ENCODE results near the gene FANCD2. TPM values are rescaled to one million over a fixed set of nuclear protein-coding genes. Genes with fewer than 3 reads are reported as not detected.
A peak's percentile ranks its signal among the peaks of the same experiment; 100 is the strongest.
"Not testable (repeated sequence)": the region's sequence is repeated elsewhere in the genome, so short reads cannot be mapped to it uniquely, and the experiment has no call there.

FANCD2 gene
- polyA plus RNA-seq, 4 donors = 0.45 to 13.9 (median 4.4) TPM

DNA sequence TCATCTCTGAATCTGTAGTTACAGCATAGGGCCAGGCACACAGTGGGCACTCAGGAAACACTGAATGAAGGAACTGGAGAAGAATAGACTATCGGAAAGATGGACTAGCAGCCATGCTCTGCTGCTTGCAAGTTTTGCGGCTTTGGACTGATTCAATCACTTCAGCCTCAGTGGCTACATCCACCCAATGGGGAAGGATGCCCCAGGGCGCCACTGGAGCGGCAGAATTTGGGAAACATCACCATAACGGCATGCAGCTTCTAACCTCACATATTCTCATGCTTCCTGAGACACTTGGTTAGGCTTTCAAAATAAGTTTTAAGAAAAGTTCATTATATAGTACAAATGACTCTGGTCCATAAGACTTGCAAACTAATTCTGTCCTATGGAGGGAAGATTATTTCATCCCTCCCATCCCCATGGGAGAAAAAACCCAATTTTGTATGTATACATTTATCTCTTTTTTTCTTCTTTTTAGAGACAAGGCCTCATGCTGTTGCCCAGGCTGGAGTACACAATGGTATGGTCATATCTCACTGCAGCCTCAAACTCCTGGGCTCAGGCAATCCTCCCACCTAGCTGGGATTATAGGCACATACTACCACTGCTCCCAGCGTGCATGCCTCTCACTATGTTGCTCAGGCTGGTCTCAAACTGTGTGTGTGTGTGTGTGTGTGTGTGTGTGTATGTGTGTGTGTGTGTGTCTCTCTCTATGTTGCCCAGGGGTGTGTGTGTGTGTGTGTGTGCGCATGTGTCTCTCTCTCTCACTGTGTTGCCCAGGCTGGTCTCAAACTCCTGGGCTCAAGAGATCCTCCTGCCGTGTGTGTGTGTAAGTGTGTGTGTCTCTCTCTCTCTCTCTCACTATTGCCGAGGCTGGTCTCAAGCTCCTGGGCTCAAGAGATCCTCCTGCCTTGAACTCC, 4.1 kb upstream of the FANCD2 start:
- Histone ChIP-seq H3K36me3 (ENCODE audit: control insufficient read depth in 3 of 3, insufficient read depth in 2 of 3, low read depth in 1 of 3, low read length in 3 of 3) (peaks cover 3 to 43% (median 7%) of the 10 kb centered on the region in 3 donors), H3K4me1 (ENCODE audit: control insufficient read depth in 3 of 3, insufficient read depth in 2 of 3, low read depth in 1 of 3, low read length in 2 of 3) (peaks cover 2 to 21% (median 3%) of the 10 kb centered on the region in 3 donors), H3K27me3 (ENCODE audit: control insufficient read depth in 3 of 3, insufficient read depth in 3 of 3, low read length in 3 of 3) (no peaks in the 10 kb centered on the region), H3K4me3 (ENCODE audit: low read depth in 1 of 3, low read length in 3 of 3) (no peak overlapping the region), H3K27ac (ENCODE audit: low read depth in 1 of 3, low read length in 2 of 3) (no peak overlapping the region), H3K9me3 (ENCODE audit: control insufficient read depth in 2 of 2, insufficient read depth in 1 of 2, low read depth in 1 of 2, low read length in 1 of 2) (no peaks in the 10 kb centered on the region)
- WGBS, 3 donors = 92 to 97% (median 94%) methylated on average over 9 of the region's 9 CpGs
- no peak for DNase-seq
- FAIRE-seq = no peak

DNA sequence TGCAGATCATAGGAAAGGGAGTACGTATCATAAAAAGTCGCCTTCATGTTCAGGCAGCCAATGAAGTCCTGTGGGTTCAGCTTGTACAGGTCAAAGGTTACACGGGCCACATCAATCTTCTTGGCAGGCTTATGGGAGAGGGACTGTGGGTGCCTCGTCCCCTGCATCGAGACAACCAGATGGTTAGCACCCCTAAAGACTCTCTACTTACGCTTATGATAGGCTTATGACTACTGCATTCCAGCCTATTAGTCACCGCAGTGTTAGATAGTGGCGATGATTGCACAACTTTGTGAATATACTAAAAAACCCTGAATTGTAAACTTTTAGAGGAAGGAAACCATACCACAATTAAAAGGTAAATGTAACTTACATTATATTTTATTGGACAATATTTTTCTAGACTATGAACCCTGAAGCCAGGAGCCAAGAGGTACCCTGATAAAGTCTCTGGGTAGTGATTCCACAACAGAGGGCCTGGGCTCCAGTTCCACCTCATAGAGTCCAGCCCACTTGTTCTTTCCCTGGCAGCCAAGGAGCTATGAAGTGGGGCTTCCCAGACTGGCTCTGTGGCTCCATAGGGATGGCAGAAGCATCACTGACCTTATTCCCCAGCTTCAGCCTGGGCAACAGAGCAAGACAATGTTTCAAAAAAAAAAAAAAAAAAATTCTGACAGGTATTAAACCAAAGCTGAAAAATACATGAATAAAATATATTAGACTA, 2.5 kb upstream of the FANCD2 start:
- Histone ChIP-seq H3K27me3 (ENCODE audit: control insufficient read depth in 3 of 3, insufficient read depth in 3 of 3, low read length in 3 of 3) (no peaks in the 10 kb centered on the region), H3K9me3 (ENCODE audit: control insufficient read depth in 2 of 2, insufficient read depth in 1 of 2, low read depth in 1 of 2, low read length in 1 of 2) (no peaks in the 10 kb centered on the region), H3K27ac (ENCODE audit: low read depth in 1 of 3, low read length in 2 of 3) (peak overlapping the region in 1 of 3 donors; percentile 76), H3K4me1 (ENCODE audit: control insufficient read depth in 3 of 3, insufficient read depth in 2 of 3, low read depth in 1 of 3, low read length in 2 of 3) (peaks cover 2 to 24% (median 3%) of the 10 kb centered on the region in 3 donors), H3K36me3 (ENCODE audit: control insufficient read depth in 3 of 3, insufficient read depth in 2 of 3, low read depth in 1 of 3, low read length in 3 of 3) (peaks cover 3 to 34% (median 7%) of the 10 kb centered on the region in 3 donors), H3K4me3 (ENCODE audit: low read depth in 1 of 3, low read length in 3 of 3) (no peak overlapping the region)
- FAIRE-seq = no peak
- DNase-seq = peak; percentile 29 to 60
- WGBS, 3 donors = 56 to 71% (median 56%) methylated on average over 8 of the region's 8 CpGs

DNA sequence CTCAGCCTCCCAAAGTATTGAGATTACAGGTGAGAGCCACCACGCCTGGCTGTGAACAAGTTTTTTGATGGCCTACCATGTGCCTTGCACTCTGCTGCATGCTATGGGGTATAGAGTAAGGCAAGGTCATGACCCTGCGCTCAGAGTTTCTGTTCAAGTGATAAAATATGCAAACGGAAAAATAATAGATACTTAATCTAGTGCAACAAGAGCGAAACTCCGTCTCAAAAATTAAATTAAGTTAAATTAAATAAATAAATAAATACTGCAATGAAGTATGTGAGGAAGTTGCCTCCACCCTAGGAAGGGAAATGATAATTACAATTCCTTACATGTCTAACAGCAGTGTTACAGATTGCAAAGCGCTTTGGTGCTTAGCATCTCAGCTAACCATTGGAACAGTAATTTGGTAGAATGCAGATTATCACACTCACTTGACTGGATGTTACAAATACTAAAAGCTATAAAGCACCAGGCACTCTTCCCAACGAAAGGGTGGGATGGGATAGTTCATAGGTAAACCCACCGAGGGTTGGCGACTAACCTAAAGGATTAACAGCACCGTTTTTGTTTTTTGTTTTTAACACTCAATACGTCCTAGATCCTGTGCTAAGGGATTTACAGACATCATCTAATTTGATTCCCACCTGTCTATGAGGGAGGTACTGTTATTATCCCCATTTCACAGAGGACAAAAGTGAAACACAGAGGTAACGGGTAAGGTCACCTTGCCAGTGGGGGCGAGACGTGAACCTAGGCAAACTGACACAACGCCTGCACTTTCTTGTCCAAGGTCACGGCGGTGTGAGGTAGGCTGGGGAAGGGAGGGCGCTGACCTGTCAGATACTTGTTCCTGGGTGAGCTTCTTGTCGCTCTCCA, 793 bp upstream of the FANCD2 start:
- FAIRE-seq = no peak
- peak in 1 of 2 donors; percentile 36 for DNase-seq
- Histone ChIP-seq H3K4me3 (ENCODE audit: low read depth in 1 of 3, low read length in 3 of 3) (peak overlapping the region; percentile 86 to 93 (median 88)), H3K4me1 (ENCODE audit: control insufficient read depth in 3 of 3, insufficient read depth in 2 of 3, low read depth in 1 of 3, low read length in 2 of 3) (peaks cover 2 to 24% (median 3%) of the 10 kb centered on the region in 3 donors), H3K27me3 (ENCODE audit: control insufficient read depth in 3 of 3, insufficient read depth in 3 of 3, low read length in 3 of 3) (no peaks in the 10 kb centered on the region), H3K9me3 (ENCODE audit: control insufficient read depth in 2 of 2, insufficient read depth in 1 of 2, low read depth in 1 of 2, low read length in 1 of 2) (no peaks in the 10 kb centered on the region), H3K27ac (ENCODE audit: low read depth in 1 of 3, low read length in 2 of 3) (peak overlapping the region; percentile 69 to 93 (median 84)), H3K36me3 (ENCODE audit: control insufficient read depth in 3 of 3, insufficient read depth in 2 of 3, low read depth in 1 of 3, low read length in 3 of 3) (peaks cover 3 to 28% (median 5%) of the 10 kb centered on the region in 3 donors)
- WGBS, 3 donors = 22 to 28% (median 27%) methylated on average over 18 to 19 of the region's 19 CpGs

DNA sequence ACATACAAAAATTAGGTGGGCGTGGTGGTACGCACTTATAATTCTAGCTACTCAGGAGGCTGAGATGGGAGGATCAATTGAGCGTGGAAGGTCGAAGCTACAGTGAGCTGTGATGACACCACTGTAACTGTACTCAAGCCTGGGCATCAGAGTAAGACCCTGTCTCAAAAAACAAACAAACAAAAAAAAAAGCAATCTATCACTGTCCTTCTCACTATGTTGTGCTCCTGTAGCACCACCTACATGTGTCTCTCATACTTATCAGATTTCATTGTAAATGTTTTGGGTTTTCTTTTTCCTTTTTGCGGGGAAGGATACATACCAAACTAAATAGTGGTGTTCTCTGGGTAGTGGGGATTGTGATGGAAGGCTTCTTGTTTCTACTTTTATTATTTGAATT, 14.8 kb downstream of the FANCD2 start:
- DNase-seq = no peak
- FAIRE-seq = no peak

DNA sequence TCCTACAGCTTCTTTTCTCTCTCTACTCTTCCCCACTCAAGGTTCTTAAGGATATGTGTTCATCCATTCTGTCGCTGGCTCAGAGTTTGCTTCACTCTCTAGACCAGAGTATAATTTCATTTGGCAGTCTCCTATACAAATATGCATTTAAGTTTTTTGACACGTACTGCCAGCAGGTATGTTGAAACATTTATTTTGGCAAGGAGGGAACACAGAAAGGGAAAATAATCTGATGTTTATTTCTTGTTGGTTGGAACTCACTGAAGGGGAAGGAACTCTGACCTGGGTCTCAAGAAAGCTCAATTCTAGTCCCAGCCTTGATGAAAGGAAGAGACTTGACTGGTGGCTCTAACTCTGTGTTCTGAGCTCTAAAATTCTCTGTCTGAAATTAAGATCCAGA, 21.6 kb downstream of the FANCD2 start:
- 64 to 74% (median 72%) methylated on average over 2 of the region's 2 CpGs for WGBS, 3 donors
- Histone ChIP-seq H3K4me3 (ENCODE audit: low read depth in 1 of 3, low read length in 3 of 3) (no peak overlapping the region), H3K9me3 (ENCODE audit: control insufficient read depth in 2 of 2, insufficient read depth in 1 of 2, low read depth in 1 of 2, low read length in 1 of 2) (no peaks in the 10 kb centered on the region), H3K27ac (ENCODE audit: low read depth in 1 of 3, low read length in 2 of 3) (no peak overlapping the region), H3K27me3 (ENCODE audit: control insufficient read depth in 3 of 3, insufficient read depth in 3 of 3, low read length in 3 of 3) (no peaks in the 10 kb centered on the region), H3K36me3 (ENCODE audit: control insufficient read depth in 3 of 3, insufficient read depth in 2 of 3, low read depth in 1 of 3, low read length in 3 of 3) (peaks cover 0 to 6% (median 2%) of the 10 kb centered on the region in 3 donors), H3K4me1 (ENCODE audit: control insufficient read depth in 3 of 3, insufficient read depth in 2 of 3, low read depth in 1 of 3, low read length in 2 of 3) (no peaks in the 10 kb centered on the region)
- DNase-seq (no peak), FAIRE-seq (no peak)

More for the DNA sequence above, 14.8 kb downstream of the FANCD2 start:
- H3K9me3 ChIP-seq (ENCODE audit: control insufficient read depth in 2 of 2, insufficient read depth in 1 of 2, low read depth in 1 of 2, low read length in 1 of 2) = no peaks in the 10 kb centered on the region
- 95 to 100% (median 99%) methylated on average over 5 of the region's 5 CpGs for WGBS, 3 donors
- peaks cover 0 to 12% (median 2%) of the 10 kb centered on the region in 3 donors for H3K36me3 ChIP-seq (ENCODE audit: control insufficient read depth in 3 of 3, insufficient read depth in 2 of 3, low read depth in 1 of 3, low read length in 3 of 3)
- H3K4me1 ChIP-seq (ENCODE audit: control insufficient read depth in 3 of 3, insufficient read depth in 2 of 3, low read depth in 1 of 3, low read length in 2 of 3) = no peaks in the 10 kb centered on the region
- H3K27ac ChIP-seq (ENCODE audit: low read depth in 1 of 3, low read length in 2 of 3) = no peak overlapping the region
- H3K27me3 ChIP-seq (ENCODE audit: control insufficient read depth in 3 of 3, insufficient read depth in 3 of 3, low read length in 3 of 3) = no peaks in the 10 kb centered on the region
- H3K4me3 ChIP-seq (ENCODE audit: low read depth in 1 of 3, low read length in 3 of 3) = no peak overlapping the region

DNA sequence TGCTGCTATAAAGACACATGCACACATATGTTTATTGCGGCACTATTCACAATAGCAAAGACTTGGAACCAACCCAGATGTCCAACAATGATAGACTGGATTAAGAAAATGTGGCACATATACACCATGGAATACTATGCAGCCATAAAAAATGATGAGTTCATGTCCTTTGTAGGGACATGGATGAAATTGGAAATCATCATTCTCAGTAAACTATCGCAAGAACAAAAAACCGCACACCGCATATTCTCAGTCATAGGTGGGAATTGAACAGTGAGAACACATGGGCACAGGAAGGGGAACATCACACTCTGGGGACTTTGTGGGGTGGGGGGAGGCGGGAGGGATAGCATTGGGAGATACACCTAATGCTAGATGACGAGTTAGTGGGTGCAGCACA, 26.8 kb downstream of the FANCD2 start:
- not testable (repeated sequence) for H3K9me3 ChIP-seq (ENCODE audit: control insufficient read depth in 2 of 2, insufficient read depth in 1 of 2, low read depth in 1 of 2, low read length in 1 of 2); FAIRE-seq; H3K27ac ChIP-seq (ENCODE audit: low read depth in 1 of 3, low read length in 2 of 3); DNase-seq; H3K27me3 ChIP-seq (ENCODE audit: control insufficient read depth in 3 of 3, insufficient read depth in 3 of 3, low read length in 3 of 3); H3K4me1 ChIP-seq (ENCODE audit: control insufficient read depth in 3 of 3, insufficient read depth in 2 of 3, low read depth in 1 of 3, low read length in 2 of 3); H3K36me3 ChIP-seq (ENCODE audit: control insufficient read depth in 3 of 3, insufficient read depth in 2 of 3, low read depth in 1 of 3, low read length in 3 of 3); H3K4me3 ChIP-seq (ENCODE audit: low read depth in 1 of 3, low read length in 3 of 3)
- 94 to 99% (median 95%) methylated on average over 5 of the region's 6 CpGs for WGBS, 3 donors

DNA sequence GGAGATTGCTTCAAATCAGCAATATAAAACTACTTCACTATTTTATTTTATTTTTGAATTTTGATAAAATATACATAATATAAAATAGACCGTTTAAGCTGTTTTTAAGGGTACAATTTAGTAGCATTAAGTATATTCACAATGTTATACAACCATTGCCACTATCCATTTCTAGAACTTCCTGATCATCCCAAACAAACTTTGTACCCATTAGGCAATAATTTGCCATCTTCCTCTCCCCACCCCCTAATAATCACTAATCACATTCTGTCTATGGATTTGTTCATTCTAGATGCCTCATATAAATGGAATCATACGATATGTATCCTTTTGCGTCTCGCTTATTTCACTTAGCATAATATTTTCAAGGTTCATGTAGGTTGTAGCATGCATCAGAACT, 28.9 kb downstream of the FANCD2 start:
- DNase-seq (peak in 1 of 2 donors; percentile 3), FAIRE-seq (no peak)
- Histone ChIP-seq H3K27me3 (ENCODE audit: control insufficient read depth in 3 of 3, insufficient read depth in 3 of 3, low read length in 3 of 3) (no peaks in the 10 kb centered on the region), H3K27ac (ENCODE audit: low read depth in 1 of 3, low read length in 2 of 3) (no peak overlapping the region), H3K36me3 (ENCODE audit: control insufficient read depth in 3 of 3, insufficient read depth in 2 of 3, low read depth in 1 of 3, low read length in 3 of 3) (peaks cover 0 to 2% (median under 1%) of the 10 kb centered on the region in 3 donors), H3K4me1 (ENCODE audit: control insufficient read depth in 3 of 3, insufficient read depth in 2 of 3, low read depth in 1 of 3, low read length in 2 of 3) (no peaks in the 10 kb centered on the region), H3K4me3 (ENCODE audit: low read depth in 1 of 3, low read length in 3 of 3) (no peak overlapping the region), H3K9me3 (ENCODE audit: control insufficient read depth in 2 of 2, insufficient read depth in 1 of 2, low read depth in 1 of 2, low read length in 1 of 2) (no peaks in the 10 kb centered on the region)
- WGBS, 3 donors = 92 to 93% (median 93%) methylated on average over 4 of the region's 4 CpGs

DNA sequence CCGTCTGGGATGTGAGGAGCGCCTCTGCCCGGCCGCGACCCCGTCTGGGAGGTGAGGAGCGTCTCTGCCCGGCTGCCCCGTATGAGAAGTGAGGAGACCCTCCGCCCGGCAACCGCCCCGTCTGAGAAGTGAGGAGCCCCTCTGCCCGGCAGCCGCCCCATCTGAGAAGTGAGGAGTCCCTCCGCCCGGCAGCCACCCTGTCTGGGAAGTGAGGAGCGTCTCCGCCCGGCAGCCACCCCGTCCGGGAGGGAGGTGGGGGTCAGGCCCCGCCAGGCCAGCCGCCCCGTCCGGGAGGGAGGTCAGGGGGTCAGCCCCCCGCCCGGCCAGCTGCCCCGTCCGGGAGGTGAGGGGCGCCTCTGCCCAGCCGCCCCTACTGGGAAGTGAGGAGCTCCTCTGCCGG, 43.8 kb downstream of the FANCD2 start:
- not testable (repeated sequence) for FAIRE-seq
- 98 to 100% (median 99%) methylated on average over 1 to 31 of the region's 33 CpGs for whole genome bisulfite sequencing, 3 donors

More for the DNA sequence above, 43.8 kb downstream of the FANCD2 start:
- H3K4me3 ChIP-seq (ENCODE audit: low read depth in 1 of 3, low read length in 3 of 3); DNase-seq; H3K27ac ChIP-seq (ENCODE audit: low read depth in 1 of 3, low read length in 2 of 3); H3K9me3 ChIP-seq (ENCODE audit: control insufficient read depth in 2 of 2, insufficient read depth in 1 of 2, low read depth in 1 of 2, low read length in 1 of 2); H3K4me1 ChIP-seq (ENCODE audit: control insufficient read depth in 3 of 3, insufficient read depth in 2 of 3, low read depth in 1 of 3, low read length in 2 of 3); H3K36me3 ChIP-seq (ENCODE audit: control insufficient read depth in 3 of 3, insufficient read depth in 2 of 3, low read depth in 1 of 3, low read length in 3 of 3); H3K27me3 ChIP-seq (ENCODE audit: control insufficient read depth in 3 of 3, insufficient read depth in 3 of 3, low read length in 3 of 3): not testable (repeated sequence)
